ENCODE data around the gene ZFR. TPM values are rescaled to one million over a fixed set of nuclear protein-coding genes. Genes with fewer than 3 reads are reported as not detected.

ZFR gene
- total and polyA plus RNA-seq, 9 donors: 54.0 to 85.9 (median 74.1) TPM

DNA sequence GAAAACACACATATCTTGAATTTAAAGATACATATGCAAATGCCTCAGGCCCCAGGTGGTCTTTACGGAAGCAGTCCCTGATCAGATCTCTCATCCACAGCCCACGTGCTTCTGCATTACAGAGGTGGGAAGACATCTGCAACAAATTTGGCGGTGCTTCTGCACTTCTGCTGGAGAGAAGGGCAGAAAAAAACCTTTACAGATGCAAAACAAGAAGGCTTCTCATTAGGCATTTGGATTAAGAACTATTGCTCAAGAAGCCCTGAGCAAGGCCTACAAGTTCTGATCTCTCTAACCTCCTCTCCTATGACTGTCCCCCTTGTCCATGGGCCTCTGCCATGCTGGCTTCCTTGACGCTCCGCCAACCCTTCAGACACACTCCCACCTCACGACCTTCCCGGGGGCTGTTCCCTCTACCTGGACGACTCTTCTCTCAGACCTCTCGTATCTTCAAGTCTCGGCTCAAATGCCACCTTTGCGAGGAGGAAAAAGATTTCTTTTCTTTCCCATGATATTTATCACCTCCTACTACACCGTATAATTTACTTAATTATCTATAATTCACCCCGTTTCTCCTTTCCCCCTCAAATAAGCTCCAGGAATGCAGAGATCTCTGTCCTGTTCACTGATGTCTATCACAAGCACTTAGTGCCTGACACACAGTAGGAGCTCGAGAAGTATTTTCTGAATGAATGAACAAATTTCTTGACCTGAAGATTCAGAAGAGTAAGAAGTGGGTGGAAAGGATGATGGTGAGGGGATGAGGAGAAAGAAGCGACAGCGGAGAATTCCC lies 132.9 kb downstream of the ZFR start:
- no peaks in the 10 kb centered on the region for H3K36me3 ChIP-seq
- H3K27ac ChIP-seq: peak overlapping the region; percentile 93 to 96
- H3K27me3 ChIP-seq: no peaks in the 10 kb centered on the region
- no peak for TF ChIP-seq EP300 (IDR thresholded peaks at IDR 0.05)
- TF ChIP-seq POLR2A (IDR thresholded peaks at IDR 0.05): no peak
- TF ChIP-seq, protein P1, sequence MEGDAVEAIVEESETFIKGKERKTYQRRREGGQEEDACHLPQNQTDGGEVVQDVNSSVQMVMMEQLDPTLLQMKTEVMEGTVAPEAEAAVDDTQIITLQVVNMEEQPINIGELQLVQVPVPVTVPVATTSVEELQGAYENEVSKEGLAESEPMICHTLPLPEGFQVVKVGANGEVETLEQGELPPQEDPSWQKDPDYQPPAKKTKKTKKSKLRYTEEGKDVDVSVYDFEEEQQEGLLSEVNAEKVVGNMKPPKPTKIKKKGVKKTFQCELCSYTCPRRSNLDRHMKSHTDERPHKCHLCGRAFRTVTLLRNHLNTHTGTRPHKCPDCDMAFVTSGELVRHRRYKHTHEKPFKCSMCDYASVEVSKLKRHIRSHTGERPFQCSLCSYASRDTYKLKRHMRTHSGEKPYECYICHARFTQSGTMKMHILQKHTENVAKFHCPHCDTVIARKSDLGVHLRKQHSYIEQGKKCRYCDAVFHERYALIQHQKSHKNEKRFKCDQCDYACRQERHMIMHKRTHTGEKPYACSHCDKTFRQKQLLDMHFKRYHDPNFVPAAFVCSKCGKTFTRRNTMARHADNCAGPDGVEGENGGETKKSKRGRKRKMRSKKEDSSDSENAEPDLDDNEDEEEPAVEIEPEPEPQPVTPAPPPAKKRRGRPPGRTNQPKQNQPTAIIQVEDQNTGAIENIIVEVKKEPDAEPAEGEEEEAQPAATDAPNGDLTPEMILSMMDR (IDR thresholded peaks at IDR 0.05): no peak
- peak overlapping the region; percentile 89 for H3K4me3 ChIP-seq
- DNase-seq: peak in 2 of 5 donors; percentile 36 to 49
- intact Hi-C loops (cut with DNase I): loop anchor here in 1 of 4 donors (5.0 kb wide), 1 partner anchor 139 kb away; the partner anchor contains the start of gene GOLPH3
- WGBS, 3 donors: 25 to 29% (median 28%) methylated on average over 16 of the region's 16 CpGs
- no peaks in the 10 kb centered on the region for H3K9me3 ChIP-seq
- peaks cover 17% of the 10 kb centered on the region for H3K4me1 ChIP-seq (ENCODE audit: insufficient read depth)

DNA sequence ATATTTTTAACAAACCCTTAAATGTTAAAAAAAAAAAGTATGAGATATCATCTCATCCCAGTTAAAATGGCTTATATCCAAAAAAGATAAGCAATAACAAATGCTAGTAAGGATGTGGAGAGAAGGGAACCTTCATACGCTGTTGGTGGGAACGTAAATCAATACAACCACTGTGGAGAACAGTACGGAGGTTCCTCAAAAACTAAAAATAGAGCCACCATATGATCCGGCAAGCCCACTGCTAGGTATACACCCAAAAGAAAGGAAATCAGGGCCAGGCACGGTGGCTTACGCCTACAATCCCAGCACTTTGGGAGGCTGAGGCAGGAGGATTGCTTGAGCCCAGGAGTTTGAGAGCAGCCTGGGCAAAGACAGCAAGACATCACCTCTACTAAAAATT lies 134.8 kb downstream of the ZFR start:
- intact Hi-C loops (cut with DNase I): loop anchor here in 1 of 4 donors (5.0 kb wide), 1 partner anchor 137 kb away; the partner anchor contains the start of gene GOLPH3
- 87 to 93% (median 88%) methylated on average over 6 of the region's 6 CpGs for WGBS, 3 donors

DNA sequence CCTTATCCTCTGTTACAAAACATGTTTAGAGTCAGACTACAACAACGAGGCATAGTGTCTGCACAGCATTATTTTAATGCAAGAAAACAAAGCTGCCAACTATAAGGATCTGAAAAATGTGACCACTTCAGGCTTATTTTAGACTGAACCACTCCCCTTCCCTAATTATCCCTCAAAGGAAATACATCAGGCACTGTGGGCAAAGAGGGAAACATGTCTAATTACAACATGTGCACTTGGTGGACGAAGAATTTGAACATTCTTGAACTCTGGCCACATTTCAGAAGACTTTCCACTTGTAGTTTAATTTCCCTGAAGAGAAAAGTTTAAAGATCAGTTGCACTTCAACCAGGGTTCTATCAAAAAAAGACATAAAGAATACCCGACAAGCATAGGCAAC lies 135.6 kb downstream of the ZFR start:
- no peaks in the 10 kb centered on the region for H3K9me3 ChIP-seq
- H3K36me3 ChIP-seq: no peaks in the 10 kb centered on the region
- H3K27me3 ChIP-seq: no peaks in the 10 kb centered on the region
- intact Hi-C loops (cut with DNase I): no loop called here
- DNase-seq: no peak
- H3K4me3 ChIP-seq: no peak overlapping the region
- peaks cover 14% of the 10 kb centered on the region for H3K4me1 ChIP-seq (ENCODE audit: insufficient read depth)
- TF ChIP-seq, protein P1 (IDR thresholded peaks at IDR 0.05): no peak
- no peak for TF ChIP-seq POLR2A (IDR thresholded peaks at IDR 0.05)
- TF ChIP-seq EP300 (IDR thresholded peaks at IDR 0.05): no peak
- 11 to 21% (median 13%) methylated on average over 3 of the region's 3 CpGs for WGBS, 3 donors
- no peak overlapping the region for H3K27ac ChIP-seq

More for the DNA sequence above, 134.8 kb downstream of the ZFR start:
- H3K4me3 ChIP-seq: no peak overlapping the region
- H3K27ac ChIP-seq: no peak overlapping the region
- TF ChIP-seq EP300 (IDR thresholded peaks at IDR 0.05): no peak
- no peak for TF ChIP-seq POLR2A (IDR thresholded peaks at IDR 0.05)
- TF ChIP-seq, protein P1 (IDR thresholded peaks at IDR 0.05): no peak
- H3K9me3 ChIP-seq: no peaks in the 10 kb centered on the region
- no peak for DNase-seq
- H3K36me3 ChIP-seq: no peaks in the 10 kb centered on the region
- peaks cover 12% of the 10 kb centered on the region for H3K4me1 ChIP-seq (ENCODE audit: insufficient read depth)
- no peaks in the 10 kb centered on the region for H3K27me3 ChIP-seq

DNA sequence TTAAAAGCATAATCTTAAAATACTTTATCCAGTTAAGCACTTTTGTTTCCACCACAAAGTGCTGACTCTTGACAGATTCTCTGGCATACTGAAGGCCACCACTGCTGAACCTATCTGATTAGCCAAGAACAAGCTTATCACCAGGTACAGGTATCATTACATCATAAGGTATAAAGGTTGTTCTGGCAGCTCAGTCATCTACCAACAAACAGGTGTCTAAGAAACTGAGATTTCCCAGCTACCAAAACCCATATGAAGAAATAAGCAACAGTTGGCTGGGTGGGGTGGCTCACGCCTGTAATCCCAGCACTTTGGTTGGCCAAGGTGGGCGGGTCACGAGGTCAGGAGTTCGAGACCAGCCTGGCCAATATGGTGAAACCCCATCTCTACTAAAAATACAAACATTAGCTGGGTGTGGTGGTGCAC lies 136.8 kb downstream of the ZFR start:
- intact Hi-C loops (cut with DNase I): no loop called here
- no peak for DNase-seq
- Histone ChIP-seq H3K9me3 (no peaks in the 10 kb centered on the region), H3K27me3 (no peaks in the 10 kb centered on the region), H3K4me3 (no peak overlapping the region), H3K36me3 (no peaks in the 10 kb centered on the region), H3K4me1 (ENCODE audit: insufficient read depth) (peaks cover 15% of the 10 kb centered on the region), H3K27ac (no peak overlapping the region)
- 94 to 97% (median 96%) methylated on average over 4 of the region's 4 CpGs for WGBS, 3 donors
- no peak for TF ChIP-seq POLR2A (IDR thresholded peaks at IDR 0.05)
- TF ChIP-seq, protein P1 (IDR thresholded peaks at IDR 0.05): no peak
- TF ChIP-seq EP300 (IDR thresholded peaks at IDR 0.05): no peak

All from ovary (tissue), 9 donors.